ENCODE results near the gene BRPF3.

DNA sequence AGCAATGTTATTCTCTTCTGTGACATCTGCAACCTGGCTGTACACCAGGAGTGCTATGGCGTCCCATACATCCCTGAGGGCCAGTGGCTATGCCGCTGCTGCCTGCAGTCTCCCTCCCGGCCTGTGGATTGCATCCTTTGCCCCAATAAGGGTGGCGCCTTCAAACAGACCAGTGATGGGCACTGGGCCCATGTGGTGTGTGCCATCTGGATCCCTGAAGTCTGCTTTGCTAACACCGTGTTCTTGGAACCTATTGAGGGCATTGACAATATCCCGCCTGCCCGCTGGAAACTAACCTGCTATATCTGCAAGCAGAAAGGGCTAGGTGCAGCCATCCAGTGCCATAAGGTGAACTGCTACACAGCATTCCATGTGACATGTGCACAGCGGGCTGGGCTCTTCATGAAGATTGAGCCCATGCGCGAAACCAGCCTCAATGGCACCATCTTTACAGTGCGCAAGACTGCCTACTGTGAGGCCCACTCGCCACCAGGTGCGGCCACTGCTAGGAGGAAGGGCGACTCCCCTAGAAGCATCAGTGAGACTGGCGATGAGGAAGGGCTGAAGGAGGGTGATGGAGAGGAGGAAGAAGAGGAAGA, 4.6 kb downstream of the BRPF3 start:
- TF ChIP-seq, protein P1, sequence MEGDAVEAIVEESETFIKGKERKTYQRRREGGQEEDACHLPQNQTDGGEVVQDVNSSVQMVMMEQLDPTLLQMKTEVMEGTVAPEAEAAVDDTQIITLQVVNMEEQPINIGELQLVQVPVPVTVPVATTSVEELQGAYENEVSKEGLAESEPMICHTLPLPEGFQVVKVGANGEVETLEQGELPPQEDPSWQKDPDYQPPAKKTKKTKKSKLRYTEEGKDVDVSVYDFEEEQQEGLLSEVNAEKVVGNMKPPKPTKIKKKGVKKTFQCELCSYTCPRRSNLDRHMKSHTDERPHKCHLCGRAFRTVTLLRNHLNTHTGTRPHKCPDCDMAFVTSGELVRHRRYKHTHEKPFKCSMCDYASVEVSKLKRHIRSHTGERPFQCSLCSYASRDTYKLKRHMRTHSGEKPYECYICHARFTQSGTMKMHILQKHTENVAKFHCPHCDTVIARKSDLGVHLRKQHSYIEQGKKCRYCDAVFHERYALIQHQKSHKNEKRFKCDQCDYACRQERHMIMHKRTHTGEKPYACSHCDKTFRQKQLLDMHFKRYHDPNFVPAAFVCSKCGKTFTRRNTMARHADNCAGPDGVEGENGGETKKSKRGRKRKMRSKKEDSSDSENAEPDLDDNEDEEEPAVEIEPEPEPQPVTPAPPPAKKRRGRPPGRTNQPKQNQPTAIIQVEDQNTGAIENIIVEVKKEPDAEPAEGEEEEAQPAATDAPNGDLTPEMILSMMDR (IDR thresholded peaks at IDR 0.05; ENCODE audit: poor library complexity, severe bottlenecking) = no peak
- TF ChIP-seq POLR2AphosphoS5 (IDR thresholded peaks at IDR 0.05) (no peak), SMC3 (conservative IDR thresholded peaks at IDR 0.05; ENCODE audit: poor library complexity) (no peak), EZH2 (IDR thresholded peaks at IDR 0.05; ENCODE audit: borderline replicate concordance, insufficient read depth, low read length, poor library complexity, severe bottlenecking) (no peak), RAD21 (conservative IDR thresholded peaks at IDR 0.05) (no peak), TAF1 (IDR thresholded peaks at IDR 0.05; ENCODE audit: low read depth) (no peak), EP300 (conservative IDR thresholded peaks at IDR 0.05; ENCODE audit: poor library complexity, severe bottlenecking) (no peak), MXI1 (conservative IDR thresholded peaks at IDR 0.05; ENCODE audit: poor library complexity, severe bottlenecking) (no peak)
- TF ChIP-seq, protein P2, sequence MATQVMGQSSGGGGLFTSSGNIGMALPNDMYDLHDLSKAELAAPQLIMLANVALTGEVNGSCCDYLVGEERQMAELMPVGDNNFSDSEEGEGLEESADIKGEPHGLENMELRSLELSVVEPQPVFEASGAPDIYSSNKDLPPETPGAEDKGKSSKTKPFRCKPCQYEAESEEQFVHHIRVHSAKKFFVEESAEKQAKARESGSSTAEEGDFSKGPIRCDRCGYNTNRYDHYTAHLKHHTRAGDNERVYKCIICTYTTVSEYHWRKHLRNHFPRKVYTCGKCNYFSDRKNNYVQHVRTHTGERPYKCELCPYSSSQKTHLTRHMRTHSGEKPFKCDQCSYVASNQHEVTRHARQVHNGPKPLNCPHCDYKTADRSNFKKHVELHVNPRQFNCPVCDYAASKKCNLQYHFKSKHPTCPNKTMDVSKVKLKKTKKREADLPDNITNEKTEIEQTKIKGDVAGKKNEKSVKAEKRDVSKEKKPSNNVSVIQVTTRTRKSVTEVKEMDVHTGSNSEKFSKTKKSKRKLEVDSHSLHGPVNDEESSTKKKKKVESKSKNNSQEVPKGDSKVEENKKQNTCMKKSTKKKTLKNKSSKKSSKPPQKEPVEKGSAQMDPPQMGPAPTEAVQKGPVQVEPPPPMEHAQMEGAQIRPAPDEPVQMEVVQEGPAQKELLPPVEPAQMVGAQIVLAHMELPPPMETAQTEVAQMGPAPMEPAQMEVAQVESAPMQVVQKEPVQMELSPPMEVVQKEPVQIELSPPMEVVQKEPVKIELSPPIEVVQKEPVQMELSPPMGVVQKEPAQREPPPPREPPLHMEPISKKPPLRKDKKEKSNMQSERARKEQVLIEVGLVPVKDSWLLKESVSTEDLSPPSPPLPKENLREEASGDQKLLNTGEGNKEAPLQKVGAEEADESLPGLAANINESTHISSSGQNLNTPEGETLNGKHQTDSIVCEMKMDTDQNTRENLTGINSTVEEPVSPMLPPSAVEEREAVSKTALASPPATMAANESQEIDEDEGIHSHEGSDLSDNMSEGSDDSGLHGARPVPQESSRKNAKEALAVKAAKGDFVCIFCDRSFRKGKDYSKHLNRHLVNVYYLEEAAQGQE (IDR thresholded peaks at IDR 0.05; ENCODE audit: borderline replicate concordance) = no peak
